Panc1 (cell line): ENCODE data around the gene SUGCT.

Source experiments
- CTCF ChIP-seq: fragments of 450-650 bp; IDR thresholded peaks from 2 replicates; pipeline ENCODE4 v1.5.1; 2017; ENCODE audit warnings: mild to moderate bottlenecking
- POLR2AphosphoS5 ChIP-seq: IDR thresholded peaks from 2 replicates; pipeline ENCODE4 v1.6.1; 2012; ENCODE audit warnings: mild to moderate bottlenecking, low read depth, low read length, moderate library complexity
- SIN3A ChIP-seq: IDR thresholded peaks from 2 replicates; pipeline ENCODE4 v1.6.1; 2012; ENCODE audit warnings: low read depth, mild to moderate bottlenecking, low read length, moderate library complexity, borderline replicate concordance; ENCODE audit not compliant: insufficient read depth
- TF ChIP-seq, protein P1 (sequence below), 2 experiments: IDR thresholded peaks; 2 replicates each; pipeline ENCODE4 v1.6.1; 2011 to 2012; ENCODE audit warnings: low read depth in 2 of 2, control low read depth in 1 of 2, low read length in 1 of 2, mild to moderate bottlenecking in 1 of 2, moderate library complexity in 1 of 2; ENCODE audit not compliant: insufficient read depth in 1 of 2

DNA sequence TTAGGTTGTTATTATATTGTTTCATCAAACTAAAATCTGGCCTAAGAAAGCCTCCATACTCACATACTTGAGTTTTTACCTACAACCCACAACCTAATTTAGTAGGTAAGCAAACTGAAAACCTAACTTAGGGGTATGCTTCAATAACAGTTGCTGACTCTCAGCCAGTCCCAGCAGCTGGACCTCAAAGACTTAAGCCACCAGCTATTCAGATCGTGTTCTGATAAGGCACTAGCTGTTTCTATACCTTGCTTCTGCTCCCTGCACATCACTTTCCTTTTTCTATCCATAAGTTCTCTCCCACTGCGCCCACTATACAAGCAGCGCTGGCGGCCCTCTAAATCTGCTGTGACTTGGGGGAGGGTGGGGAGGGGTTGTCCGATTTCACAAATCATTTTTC, 42.3 kb downstream of the SUGCT start:
- no peak for TF ChIP-seq CTCF
- TF ChIP-seq, protein P1, sequence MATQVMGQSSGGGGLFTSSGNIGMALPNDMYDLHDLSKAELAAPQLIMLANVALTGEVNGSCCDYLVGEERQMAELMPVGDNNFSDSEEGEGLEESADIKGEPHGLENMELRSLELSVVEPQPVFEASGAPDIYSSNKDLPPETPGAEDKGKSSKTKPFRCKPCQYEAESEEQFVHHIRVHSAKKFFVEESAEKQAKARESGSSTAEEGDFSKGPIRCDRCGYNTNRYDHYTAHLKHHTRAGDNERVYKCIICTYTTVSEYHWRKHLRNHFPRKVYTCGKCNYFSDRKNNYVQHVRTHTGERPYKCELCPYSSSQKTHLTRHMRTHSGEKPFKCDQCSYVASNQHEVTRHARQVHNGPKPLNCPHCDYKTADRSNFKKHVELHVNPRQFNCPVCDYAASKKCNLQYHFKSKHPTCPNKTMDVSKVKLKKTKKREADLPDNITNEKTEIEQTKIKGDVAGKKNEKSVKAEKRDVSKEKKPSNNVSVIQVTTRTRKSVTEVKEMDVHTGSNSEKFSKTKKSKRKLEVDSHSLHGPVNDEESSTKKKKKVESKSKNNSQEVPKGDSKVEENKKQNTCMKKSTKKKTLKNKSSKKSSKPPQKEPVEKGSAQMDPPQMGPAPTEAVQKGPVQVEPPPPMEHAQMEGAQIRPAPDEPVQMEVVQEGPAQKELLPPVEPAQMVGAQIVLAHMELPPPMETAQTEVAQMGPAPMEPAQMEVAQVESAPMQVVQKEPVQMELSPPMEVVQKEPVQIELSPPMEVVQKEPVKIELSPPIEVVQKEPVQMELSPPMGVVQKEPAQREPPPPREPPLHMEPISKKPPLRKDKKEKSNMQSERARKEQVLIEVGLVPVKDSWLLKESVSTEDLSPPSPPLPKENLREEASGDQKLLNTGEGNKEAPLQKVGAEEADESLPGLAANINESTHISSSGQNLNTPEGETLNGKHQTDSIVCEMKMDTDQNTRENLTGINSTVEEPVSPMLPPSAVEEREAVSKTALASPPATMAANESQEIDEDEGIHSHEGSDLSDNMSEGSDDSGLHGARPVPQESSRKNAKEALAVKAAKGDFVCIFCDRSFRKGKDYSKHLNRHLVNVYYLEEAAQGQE (IDR thresholded peaks at IDR 0.05; ENCODE audit: insufficient read depth in 1 of 2, low read depth in 2 of 2, low read length in 1 of 2) = no peak
- no peak for TF ChIP-seq POLR2AphosphoS5
- TF ChIP-seq SIN3A = no peak
